ENCODE measurements around the gene MOB2.

Gene MOB2

DNA sequence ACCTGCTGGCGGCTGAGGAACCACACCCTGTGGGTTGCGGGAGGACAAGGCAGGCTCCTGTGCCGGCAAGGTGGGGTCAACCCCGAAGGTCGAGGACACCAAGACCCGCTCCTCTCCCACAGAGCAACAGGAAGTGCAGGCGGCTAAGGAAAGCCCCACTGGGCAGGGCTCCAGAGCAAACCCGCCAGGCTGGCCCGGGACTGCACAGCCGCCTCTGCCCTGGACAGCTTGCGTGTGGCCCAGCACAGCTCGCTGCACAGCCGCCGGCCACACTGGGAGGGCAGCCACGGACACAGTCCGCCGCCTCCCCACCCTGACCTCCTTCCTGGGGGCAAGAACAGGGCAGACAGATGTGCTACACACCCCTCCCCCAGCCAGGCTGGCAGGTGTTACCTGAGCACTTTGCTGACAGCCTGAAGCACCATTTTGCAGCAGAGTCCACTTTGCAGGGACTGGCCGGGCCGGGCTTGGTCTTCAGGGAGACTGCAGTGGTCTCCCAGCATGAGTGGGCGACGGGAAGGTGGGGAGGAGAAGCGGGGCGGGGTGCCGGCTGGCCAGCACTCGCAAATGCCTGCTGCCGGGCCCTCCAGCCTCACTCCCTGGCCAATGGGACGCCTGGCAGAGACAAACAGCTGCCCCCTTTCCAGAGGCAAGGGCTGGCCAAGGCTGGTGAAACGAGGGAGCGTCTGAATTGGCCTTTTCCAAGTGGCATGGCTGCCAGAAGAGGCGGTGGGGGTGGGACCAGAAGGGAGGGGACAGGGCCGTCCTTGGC, at the start of gene MOB2:
Gene MOB2, minus strand, starts transcription at position 726 of the 772 bp plus-strand sequence. Its CDS starts 223 bp downstream, at position 503.
- no peak for DNase-seq (ENCODE audit: low read depth)

DNA sequence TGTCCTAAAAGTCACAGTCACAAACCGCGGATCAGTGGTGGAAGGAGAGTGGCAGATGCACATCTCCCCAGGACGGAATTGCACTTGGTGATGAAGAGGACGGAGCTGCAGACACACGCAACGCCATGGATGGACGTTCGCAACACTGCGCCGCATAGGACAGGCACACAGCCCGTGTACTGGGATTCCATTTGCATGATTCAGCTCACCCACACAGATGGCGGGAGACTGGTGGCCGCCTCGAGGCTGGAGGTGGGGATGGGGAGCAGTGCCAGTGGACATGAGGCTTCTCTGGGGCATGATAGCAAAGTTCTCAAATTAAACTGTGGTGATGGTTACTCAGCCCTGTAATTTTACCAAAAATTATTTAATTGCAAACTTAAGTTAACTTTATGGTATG, 48.1 kb upstream of the MOB2 start:
- DNase-seq (ENCODE audit: low read depth) = no peak

- DNase-seq (ENCODE audit: low read depth) = no peak
These were observed 47.6 kb upstream of the MOB2 start for GRCh38 chr11:1534171-1534570.

DNA sequence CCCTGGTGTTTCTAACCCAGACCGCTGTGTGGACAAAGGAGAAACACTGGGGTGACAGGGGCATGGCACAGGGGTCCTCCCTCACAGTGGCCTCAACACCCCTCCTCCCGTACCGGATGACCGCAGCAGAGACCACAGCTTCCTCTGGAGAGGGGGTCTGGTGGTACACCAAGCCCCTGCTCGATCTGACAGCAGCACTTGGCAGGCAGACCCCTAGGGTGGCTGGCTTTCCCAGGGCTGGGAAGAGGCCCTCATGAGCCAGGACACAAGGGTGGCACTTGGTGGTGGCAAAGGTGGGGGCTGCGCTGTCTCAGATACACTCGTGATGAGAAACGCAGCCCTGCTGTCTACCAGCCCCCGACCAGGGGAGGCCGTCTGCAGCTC, 46.8 kb upstream of the MOB2 start:
- no peak for DNase-seq (ENCODE audit: low read depth)

GRCh38 chr11:1532606-1533341, 46.2 kb upstream of the MOB2 start:
- no peak for DNase-seq (ENCODE audit: low read depth)

DNA sequence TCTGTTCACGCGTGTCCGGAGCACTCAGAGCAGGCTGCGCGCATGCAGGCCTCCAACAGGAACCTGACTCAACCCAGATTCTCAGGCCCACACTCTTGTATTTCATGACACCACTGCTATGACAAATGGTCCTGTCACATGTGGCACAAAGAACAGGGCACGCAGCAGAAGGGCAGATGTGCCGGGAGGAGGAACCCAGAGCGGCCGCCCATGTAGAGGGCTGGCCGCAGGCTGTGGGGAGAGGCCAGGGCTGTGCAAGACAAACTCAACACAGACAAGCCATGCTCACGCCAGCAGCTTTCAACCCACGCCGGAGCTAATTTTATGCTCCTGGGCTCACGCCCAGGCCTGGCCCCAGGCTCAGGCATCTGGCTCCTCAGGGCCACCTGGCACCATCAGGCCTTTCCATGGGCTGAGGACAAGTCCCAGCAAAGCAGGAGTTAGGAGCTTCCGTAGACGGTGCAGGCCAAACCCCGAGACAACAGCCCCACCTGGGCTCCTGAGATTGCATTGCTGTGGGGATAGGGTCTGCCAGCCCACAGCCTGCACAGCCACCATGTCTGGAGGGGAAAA, 45.5 kb upstream of the MOB2 start:
- DNase-seq (ENCODE audit: low read depth) = no peak

- DNase-seq (ENCODE audit: low read depth) = no peak
These were observed 45.0 kb upstream of the MOB2 start for GRCh38 chr11:1531449-1532013.

- no peak for DNase-seq (ENCODE audit: low read depth)
These were observed 44.3 kb upstream of the MOB2 start for GRCh38 chr11:1530686-1531448.

GRCh38 chr11:1529774-1530173, 43.2 kb upstream of the MOB2 start:
- DNase-seq (ENCODE audit: low read depth) = no peak

DNA sequence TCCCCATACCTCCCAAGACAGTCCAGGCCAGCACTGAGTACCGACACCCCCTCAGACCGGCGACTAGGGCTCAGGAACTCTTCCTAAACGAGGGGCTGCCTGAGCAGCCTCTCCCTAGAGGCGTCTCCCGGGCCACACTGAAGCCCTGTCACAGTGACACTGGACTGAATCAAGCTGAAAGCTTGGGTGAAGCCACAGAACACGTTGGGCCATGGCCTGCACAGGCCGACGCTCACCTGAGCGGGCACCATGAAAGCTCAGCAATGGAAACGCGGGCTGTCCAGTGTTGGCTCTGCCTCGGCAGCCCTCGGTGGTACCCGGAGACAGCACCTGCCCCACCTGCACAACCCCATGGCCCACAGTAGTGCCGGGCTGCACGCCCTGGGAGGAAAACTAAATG, 42.7 kb upstream of the MOB2 start:
- DNase-seq (ENCODE audit: low read depth) = no peak

DNA sequence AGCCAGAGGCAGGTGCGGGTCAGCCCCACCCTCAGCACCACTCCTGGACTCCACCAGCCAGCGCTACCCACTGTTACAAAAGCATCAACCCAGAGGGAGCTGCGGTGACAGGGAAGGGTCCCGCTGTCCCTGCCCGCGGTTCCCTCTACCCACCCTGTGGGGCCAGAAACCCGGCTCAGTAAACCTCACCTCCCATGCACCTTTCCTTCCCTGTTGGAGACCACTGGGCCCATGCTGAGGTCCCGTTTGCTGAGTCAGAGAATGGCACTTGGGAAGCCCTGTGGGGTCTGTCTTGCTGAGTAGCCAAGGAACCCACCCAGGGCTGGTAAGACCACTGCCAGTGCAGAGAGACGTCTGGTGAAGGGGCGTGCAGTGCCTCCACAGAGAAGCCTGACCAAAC, 42.1 kb upstream of the MOB2 start:
- no peak for DNase-seq (ENCODE audit: low read depth)

DNA sequence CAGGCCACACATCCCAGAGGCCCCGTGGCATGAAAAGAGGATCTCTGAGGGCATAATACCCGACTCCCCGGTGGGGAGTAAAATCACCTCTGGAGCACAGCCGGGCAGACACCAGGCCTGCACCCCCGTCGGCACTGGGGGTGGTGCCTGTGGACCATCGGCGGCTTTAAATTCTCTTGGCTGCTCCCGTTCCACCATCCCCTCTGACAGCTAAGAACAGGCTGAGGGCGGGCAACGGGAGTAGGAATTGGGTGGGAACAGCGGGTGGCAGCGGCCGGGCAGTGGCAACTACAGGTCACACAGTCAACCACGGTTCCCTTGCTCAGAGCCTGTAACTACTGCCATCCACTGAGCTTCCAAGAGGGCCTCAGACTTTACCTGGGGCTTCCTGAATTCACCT, 40.2 kb upstream of the MOB2 start:
- no peak for DNase-seq (ENCODE audit: low read depth)

- DNase-seq (ENCODE audit: low read depth) = no peak
These were observed 37.2 kb upstream of the MOB2 start for GRCh38 chr11:1523779-1524178.

- DNase-seq (ENCODE audit: low read depth) = no peak
These were observed 36.5 kb upstream of the MOB2 start for GRCh38 chr11:1523077-1523476.

DNA sequence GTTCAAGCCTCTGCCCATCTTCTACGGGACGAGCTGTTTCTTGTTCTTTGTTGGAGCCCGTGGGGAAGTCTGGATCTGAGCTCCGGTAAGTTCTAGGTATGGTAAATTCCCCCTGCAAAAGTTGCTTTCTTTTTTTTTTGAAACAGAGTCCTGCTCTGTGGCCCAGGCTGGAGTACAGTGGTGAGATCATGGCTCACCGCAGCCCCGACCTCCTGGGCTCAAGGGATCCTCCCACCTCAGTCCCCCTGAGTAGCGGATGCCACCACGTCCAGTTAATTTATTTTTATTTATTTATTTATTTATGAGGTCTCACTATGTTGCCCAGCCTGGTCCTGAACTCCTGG, 35.5 kb upstream of the MOB2 start:
- no peak for DNase-seq (ENCODE audit: low read depth)

GRCh38 chr11:1521382-1522080, 35.0 kb upstream of the MOB2 start:
- DNase-seq (ENCODE audit: low read depth) = no peak

GRCh38 chr11:1520663-1521267, 34.2 kb upstream of the MOB2 start:
- no peak for DNase-seq (ENCODE audit: low read depth)

- DNase-seq (ENCODE audit: low read depth) = no peak
These were observed 33.7 kb upstream of the MOB2 start for GRCh38 chr11:1520209-1520662.

GRCh38 chr11:1519028-1520010, 32.7 kb upstream of the MOB2 start:
- no peak for DNase-seq (ENCODE audit: low read depth)

DNA sequence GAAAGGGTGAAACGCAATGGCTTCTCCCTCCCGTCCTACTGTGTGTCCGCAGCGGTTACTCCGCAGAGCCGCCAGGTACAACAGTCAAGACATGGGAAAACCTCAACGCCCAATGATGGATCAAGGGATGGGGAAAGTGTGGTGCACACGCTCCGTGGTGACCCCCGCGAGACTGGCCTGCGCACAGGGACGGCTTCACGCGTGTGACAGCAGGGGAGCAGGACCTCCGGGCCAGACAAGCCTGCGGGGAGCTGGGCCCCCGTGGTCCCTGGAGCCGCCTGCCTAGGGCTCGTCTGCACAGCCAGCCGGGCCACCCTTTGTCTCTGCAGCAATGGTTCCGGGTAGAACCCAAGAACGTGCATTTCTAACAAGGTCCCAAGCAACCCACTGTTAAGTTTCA, 31.7 kb upstream of the MOB2 start:
- no peak for DNase-seq (ENCODE audit: low read depth)

All from stimulated activated CD8-positive, alpha-beta memory T cell treated with anti-CD3 and anti-CD28 coated beads, Interleukin-15, amount 100 ng/mL, for 24 hours (primary cell).